ENCODE data around the gene ADNP. TPM values are rescaled to one million over a fixed set of nuclear protein-coding genes. Genes with fewer than 3 reads are reported as not detected.
A peak's percentile ranks its signal among the peaks of the same experiment; 100 is the strongest.
"Not testable (repeated sequence)": the region's sequence is repeated elsewhere in the genome, so short reads cannot be mapped to it uniquely, and the experiment has no call there.

ADNP gene
- total RNA-seq: 10 to 100 TPM; 52.5 to 54.2 TPM
- long read RNA-seq, full-length matches to known transcripts: 5 of 21 reads
- long read RNA-seq, partial matches to known transcripts: 9 of 21 reads
- long read RNA-seq, other reads (novel, unspliced or antisense): 7 of 21 reads

DNA sequence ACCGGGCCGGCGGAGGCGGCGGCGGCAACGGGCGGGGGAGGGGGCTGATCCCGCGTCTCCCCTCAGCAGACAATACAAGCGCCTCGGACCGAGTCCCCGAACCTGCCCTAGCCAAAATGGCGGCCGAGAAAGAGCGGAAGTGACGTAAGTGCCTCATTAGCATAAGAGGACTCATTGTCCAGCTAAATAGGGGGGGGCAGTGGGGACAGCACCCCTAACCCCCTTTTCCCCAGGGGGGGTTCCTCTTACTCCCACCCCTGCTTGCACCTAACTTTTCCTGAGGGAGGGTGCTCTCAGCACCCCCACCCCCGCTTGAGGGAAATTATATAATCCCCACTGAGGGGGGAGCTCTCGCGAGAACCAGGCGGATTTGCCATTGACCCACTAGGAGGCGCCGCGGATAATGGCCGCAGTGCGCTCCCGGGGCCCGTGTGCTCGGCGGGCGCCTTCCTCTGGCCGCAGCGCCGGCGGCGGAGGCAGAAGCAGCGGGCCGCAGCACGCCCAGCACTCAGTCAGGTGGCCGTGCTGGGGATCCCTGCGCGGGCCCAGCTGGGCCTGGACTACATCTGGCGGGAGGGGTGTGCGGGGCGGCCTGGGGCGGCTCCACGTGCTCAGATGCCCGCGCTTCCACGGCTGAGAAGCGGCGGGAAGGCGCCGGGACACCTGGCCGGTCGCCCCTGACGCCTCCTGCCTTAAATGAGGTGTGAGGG lies at the start of gene ADNP:
TSS of gene ADNP (minus strand) at position 132 of the 710 bp plus-strand sequence. CDS start 27,441 bp downstream, outside the sequence.
- DNase-seq (peak; percentile 89 to 95), ATAC-seq (peak; percentile 82)
- intact Hi-C loops (cut with DNase I, micrococcal nuclease): loop anchor here in 1 of 2 donors (5.0 kb wide), 1 partner anchor 139 kb away; no protein-coding TSS in a partner anchor

DNA sequence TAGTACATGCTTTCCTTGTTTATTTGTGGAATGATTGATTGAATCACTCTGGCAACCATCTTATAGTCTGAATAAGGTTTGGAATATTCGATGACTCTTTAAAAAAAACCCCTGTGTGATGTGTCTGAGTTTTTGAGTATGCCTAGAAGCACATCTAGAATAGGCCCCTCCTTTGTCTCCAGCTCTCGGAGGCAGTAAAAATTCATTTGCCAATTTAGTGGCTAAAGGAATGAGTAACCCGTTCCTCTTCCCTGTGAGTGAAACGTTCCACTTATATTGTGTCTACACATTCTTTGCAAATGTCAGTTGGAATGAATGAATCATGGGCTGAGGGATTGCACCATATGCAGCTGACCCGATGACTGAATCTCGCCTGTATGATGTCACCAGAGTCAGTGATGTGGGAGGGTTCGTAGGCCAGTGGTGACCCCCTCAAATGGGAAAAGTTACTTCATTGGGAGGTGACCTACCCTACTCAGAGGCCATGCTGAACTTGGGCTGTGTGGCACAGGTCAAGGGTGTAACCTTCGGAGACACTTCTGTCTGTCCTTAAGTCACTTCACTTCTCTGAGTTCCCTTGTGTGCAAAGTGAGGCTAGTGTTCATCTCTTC lies 48.9 kb upstream of the ADNP start:
- DNase-seq: no peak
- intact Hi-C loops (cut with DNase I, micrococcal nuclease): no loop called here
- ATAC-seq: no peak

DNA sequence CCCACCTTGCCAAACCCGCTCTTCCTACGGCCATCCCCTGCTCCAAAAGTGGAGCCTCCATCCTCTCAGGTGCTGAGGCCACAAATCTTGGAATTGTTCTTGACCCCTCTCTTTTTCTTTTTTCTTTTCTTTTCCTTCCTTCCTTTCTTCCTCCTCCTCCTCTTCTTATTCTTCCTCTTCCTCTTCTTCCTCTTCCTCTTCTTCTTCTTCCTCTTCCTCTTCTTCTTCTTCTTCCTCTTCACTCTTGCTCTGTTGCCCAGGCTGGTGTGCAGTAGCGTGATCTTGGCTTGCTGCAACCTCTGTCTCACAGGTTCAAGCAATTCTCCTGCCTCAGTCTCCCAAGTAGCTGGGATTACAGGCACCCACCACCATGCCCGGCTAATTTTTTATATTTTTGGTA lies 47.3 kb upstream of the ADNP start:
- intact Hi-C loops (cut with DNase I, micrococcal nuclease); ATAC-seq; DNase-seq: not testable (repeated sequence)

DNA sequence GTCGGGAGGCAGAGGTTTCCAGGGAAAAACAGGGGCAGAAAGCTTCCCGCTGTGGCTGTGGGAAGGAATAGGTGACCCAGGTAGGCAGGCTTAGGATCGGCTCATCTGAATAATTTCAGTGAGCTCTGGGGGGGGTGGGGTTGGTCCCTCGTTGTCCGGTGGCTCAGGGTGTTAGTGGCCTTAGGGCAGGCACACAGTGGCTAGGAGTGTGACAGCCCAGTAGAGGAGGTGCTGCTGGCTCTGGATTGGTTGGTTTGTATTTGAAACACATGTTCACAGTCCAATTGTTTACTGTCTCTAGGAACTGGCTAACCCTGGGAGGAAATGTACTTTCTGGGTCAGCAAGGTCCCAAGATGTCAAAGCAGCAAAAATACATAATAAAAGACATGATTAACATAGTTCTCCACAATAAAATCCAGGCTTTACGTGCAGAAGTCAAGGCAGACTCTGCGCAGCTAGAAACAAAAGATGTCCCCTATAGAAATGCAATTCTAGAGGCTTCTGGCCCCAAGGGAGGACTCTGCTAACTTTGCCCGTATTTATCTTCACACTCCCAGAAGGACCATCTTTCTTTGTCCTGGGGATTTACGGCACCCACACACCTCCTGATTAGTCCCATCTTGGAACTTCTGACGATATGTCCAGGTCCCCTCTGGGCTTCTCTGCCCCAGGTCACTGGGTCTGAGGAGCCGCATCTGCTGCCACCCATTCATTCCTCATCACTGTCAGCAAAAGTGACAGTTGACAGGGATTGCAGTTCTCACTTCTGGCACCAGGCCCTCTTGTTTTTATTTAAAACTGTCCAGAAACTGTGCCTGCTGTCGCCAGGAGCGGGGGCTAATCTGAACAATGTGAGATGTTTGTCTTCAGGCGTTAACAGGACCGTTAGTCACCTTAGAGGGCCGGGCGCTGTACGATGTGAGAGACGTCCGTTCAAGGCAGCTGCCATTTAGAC lies 46.1 kb upstream of the ADNP start:
- intact Hi-C loops (cut with DNase I, micrococcal nuclease): no loop called here
- ATAC-seq (no peak), DNase-seq (no peak)

DNA sequence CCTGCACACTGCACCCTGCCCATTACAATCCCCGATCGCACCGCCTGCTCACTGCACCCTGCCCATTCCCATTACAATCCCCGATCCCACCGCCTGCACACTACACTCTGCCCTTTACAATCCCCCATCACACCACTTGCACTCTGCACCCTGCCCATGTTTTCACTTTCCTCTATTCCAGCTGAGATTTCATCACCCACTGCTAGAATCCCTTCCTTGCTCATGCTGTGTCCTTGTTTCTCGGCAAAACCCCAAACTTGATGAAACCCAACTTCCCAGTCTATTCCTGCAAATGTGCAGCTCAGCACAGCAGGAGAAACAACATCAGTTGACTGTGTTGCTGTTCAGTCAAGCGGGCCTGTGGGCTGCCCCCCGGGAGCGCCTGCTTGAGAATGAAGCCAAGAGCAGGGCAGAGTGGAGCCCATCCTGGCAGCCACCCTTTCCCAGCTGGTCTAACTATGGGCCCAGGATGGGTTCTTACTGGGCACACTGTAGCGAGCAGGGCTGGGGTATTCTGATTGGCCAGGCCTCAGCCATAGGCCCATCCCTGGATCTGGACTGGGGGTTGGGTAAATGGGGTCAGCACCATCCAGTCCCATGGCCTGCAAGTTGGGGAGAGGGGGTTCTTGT lies 44.6 kb upstream of the ADNP start:
- intact Hi-C loops (cut with DNase I, micrococcal nuclease): no loop called here
- ATAC-seq (no peak), DNase-seq (no peak)

DNA sequence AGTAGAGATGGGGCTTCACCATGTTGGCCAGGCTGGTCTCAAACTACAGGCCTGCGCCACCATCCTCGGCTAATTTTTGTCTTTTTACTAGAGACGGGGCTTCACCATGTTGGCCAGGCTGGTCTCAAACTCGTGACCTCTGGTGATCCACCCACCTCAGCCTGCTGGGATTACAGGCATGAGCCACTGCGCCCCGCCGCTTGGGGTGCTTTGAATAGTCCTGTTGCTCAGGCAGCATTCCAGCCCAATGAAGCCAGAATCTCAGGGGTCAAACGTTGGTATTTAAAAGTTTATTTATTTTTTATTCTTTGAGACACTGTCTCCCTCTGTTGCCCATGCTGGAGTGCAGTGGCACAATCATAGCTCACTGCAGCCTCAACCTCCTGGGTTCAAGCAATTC lies 38.7 kb upstream of the ADNP start:
- intact Hi-C loops (cut with DNase I, micrococcal nuclease): no loop called here
- no peak for ATAC-seq
- no peak for DNase-seq

DNA sequence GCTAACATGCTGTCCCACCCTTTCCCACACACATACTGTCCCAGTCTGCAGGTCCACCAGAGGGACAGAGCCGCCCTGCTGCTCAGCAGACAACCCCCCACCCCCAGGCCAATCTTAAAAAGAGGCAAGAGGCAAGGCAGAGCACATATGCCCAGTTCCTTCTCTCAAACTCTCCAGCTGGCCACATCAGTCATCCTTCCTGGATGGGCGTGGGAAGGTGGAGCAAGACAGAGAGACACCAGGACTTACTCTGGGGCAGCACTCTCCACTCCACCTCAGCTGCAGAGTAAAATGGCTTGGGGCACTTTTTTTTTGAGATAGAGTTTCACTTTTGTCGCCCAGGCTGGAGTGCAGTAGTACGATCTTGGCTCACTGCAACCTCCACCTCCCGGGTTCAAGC lies 38.2 kb upstream of the ADNP start:
- ATAC-seq (no peak), DNase-seq (no peak)
- intact Hi-C loops (cut with DNase I, micrococcal nuclease): no loop called here

DNA sequence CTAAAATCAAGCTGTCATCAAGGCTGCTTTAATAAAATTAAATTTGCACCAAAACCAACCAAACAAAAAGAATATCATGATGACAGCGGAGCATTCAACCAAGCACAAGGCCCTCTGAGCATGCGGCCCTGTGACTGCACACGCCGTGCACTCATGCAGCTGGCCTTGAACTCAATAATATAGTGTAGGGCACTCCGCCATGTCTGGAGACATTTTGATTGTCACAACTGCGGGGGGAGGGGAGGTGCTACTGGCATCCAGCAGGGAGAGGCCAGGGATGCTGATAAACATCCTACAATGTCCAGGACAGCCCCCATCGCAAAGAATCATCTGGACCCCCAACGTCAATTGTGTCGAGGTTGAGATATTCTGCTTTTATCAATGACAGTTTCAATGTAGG lies 37.1 kb upstream of the ADNP start:
- ATAC-seq: no peak
- intact Hi-C loops (cut with DNase I, micrococcal nuclease): no loop called here
- DNase-seq: no peak

DNA sequence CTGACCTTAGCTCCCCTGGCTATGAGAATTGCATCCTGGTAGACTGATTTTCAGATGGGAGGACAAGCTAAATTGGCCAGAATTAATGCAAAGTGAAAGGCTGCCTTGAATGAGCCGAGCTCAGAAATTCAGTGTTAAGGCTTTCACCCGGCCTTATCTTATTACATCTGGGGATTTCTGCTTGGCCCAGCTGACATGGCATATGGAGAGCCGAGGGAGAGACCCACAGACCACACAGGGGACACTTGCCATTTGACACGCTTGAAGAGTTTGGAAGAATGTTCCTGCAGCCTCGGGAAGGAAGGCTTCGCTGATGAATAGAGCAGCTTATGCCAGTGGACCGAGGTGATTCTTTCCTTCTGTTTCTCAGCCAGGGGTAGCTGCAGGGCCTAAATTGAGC lies 36.3 kb upstream of the ADNP start:
- intact Hi-C loops (cut with DNase I, micrococcal nuclease): no loop called here
- no peak for ATAC-seq
- DNase-seq: no peak

DNA sequence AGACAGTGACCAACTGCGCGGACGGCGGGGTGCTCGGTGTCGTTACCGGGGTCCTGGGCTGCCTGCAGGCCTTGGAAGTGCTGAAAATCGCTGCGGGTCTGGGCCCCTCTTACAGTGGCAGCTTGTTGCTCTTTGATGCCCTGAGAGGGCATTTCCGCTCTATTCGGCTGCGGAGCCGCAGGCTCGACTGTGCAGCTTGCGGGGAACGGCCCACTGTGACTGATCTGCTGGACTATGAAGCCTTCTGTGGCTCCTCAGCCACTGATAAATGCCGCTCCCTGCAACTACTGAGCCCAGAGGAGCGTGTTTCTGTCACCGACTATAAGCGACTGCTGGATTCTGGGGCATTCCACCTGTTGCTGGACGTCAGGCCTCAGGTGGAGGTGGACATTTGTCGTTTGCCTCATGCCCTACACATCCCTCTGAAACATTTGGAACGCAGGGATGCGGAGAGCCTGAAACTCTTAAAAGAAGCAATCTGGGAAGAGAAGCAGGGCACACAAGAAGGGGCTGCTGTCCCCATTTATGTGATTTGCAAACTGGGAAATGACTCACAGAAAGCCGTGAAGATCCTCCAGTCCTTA lies 28.4 kb upstream of the ADNP start:
- DNase-seq: no peak
- intact Hi-C loops (cut with DNase I, micrococcal nuclease): no loop called here
- ATAC-seq: no peak

DNA sequence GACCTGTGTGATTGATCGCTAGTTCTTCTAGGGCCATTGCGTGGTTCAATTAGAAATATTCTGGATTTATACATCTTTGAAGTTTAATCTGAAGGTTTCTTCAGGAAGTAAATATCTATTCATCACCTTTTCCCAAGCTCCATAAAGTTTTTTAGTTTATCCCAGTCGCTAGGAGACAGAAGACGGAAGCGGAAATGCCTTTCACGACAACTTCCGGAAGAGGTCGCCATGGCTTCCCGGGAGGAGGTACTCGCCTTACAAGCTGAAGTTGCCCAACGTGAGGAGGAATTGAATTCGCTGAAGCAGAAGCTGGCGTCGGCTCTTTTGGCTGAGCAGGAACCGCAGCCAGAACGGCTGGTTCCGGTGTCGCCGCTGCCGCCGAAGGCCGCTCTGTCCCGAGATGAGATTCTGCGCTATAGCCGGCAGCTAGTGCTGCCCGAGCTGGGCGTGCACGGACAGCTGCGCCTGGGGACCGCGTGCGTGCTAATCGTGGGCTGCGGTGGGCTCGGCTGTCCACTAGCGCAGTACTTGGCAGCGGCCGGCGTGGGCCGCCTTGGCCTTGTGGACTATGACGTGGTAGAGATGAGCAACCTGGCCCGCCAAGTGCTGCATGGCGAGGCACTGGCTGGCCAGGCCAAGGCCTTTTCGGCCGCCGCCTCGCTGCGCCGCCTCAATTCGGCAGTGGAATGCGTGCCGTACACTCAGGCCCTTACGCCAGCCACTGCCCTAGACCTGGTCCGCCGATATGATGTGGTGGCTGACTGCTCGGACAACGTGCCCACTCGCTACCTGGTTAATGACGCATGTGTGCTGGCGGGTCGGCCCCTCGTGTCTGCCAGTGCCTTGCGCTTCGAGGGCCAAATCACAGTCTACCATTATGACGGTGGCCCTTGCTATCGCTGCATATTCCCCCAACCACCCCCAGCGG lies 27.6 kb upstream of the ADNP start, which contains the start of gene MOCS3:
TSS of gene MOCS3 (plus strand) at position 204 of the 928 bp plus-strand sequence. CDS start at position 229, 25 bp downstream.
- ATAC-seq (peak; percentile 85), DNase-seq (peak; percentile 81 to 84)
- intact Hi-C loops (cut with DNase I, micrococcal nuclease): no loop called here

DNA sequence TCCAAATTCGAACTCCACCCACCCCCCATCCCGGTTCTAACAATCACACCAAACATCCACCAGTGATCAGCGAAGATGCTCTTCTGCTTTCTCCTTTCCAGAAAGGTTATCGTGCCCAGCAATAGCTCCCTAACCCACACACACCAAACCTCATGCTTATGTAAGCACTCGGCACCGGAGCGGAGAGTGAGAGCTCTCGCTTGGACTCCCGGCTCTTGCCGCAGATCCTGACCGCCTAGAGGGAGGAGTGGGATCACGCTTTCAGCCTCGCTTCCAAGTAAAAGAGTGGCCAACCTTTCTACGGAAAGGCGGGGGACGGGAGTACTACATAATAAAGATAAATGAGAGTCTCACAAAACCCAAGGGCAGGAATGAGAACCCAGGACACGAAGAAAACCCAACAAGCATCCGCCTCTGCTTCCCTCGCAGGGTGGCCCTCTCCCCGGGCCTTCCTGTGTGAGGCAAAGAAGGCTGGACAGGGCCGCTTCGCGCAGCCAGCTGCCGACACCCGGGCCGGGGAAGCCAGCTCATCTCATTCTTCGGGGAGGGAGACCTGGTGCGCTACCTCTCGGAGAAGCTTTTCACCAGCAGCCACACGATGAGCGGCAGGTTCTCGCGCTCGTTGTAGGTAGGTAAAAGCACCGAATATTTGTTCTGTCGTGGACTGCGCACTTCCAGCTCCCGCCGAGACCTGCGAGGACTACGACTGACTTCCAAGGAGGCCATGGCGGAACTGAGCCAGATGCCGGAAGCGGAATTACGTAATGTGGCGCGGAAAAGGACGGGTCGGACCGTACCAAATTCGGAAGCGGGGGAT lies 26.8 kb upstream of the ADNP start, which contains the start of gene DPM1:
TSS of gene DPM1 (minus strand) at position 735 of the 817 bp plus-strand sequence. CDS start at position 726, 9 bp downstream.
- intact Hi-C loops (cut with DNase I, micrococcal nuclease): no loop called here
- DNase-seq (peak; percentile 86 to 91), ATAC-seq (peak; percentile 84)

DNA sequence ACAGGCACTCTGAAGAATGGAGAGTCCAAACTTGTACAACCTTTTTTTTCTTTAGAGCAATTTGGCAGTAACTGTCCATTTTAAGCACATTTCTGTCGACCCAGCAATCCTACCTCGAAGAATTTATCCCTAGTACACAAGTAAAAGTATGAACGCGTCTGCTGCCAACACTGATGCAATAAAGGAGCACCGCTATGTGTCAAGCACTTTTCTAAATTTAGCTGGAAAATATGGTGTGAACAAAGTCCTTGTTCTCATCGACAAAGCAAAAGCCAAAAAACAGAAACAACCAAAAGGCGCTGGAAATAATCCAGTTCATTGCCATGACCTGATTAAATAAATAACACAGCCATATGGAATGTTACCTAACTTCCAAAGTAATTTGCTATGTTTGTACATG lies 26.0 kb upstream of the ADNP start:
- no peak for DNase-seq
- intact Hi-C loops (cut with DNase I, micrococcal nuclease): no loop called here
- ATAC-seq: no peak

DNA sequence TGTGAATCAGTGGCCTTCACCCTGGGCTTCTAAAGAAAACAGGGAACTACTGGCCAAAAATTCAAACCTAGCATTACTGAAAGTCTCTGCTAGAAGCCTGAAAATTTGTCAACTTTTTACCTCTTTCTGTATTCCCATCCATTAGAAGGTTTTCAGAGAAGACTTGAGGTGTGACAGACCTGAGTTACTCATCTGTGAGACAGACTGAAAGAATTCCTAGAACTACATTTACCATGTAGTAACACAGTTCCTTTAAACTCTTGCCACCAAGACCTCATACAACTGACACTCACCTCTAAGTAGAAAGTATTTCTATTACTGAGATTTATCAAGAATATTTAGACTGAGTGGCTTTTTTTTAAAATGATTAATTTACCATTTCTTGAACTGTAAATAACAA lies 22.6 kb upstream of the ADNP start:
- no peak for ATAC-seq
- no peak for DNase-seq
- intact Hi-C loops (cut with DNase I, micrococcal nuclease): no loop called here

DNA sequence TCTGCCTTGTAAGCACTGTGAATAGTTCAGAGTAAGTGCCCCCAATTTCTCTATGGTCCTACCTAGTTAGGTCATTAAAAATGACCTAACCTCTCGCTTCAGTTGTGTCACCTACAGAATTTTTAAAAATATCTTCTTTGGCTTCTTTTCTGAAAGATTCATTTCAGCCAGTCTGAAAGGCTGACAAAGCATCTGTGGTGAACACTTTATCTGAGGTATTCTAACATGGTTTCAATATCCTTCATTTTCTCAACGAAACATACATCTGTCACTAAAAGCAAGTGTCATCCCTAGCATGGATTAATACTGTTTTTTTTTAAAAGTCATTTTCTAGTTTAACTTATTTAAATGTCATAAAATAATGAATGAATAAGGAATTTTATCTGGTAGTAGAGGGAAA lies 22.0 kb upstream of the ADNP start:
- no peak for DNase-seq
- intact Hi-C loops (cut with DNase I, micrococcal nuclease): no loop called here
- ATAC-seq: no peak

DNA sequence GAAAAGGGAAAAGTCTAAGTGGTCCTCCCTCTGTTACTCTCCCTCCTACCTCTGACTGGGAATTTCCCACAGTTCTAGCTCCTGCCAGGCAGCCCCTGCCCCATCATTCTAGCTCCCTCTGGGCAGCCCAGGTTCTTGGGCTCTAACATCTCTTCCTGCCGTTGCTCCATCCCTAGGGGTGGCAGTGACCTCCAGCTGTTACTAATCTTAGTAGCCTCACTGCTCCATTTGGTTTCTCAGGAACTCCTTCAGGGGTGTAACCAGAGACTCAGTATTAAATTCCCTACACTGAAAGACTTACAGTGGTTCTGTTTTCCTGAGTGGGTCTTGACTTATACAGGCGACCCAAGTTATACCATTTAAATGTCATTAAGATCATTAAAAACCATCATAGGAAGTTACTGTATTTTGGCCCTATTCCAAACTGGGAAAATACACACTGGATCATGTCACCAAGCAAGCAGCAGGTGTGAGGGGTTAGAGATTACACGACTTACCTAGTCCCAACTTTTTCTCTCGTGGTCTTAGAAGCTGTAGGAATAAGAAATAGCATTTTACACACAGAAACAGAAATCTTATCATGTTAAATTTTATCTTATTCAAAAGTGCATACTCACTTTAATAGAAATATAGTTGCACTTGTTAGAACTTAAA lies 17.0 kb upstream of the ADNP start:
- DNase-seq (no peak), ATAC-seq (no peak)
- intact Hi-C loops (cut with DNase I, micrococcal nuclease): no loop called here

All from left colon (tissue), 2 donors.